CD4-positive, alpha-beta T cell treated with Interleukin-4 for 4 hours (primary cell): ENCODE measurements around the gene NPDC1.

Experiments
- DNase-seq: peaks from one replicate; pipeline ENCODE4 v3.0.0-alpha.2; 2020

NPDC1 gene

GRCh38 chr9:136990242-136990911 lies 55.6 kb downstream of the NPDC1 start:
- DNase-seq, result no peak
